ENCODE results near the gene TMTC4. TPM values are rescaled to one million over a fixed set of nuclear protein-coding genes. Genes with fewer than 3 reads are reported as not detected.
"Not testable (repeated sequence)": the region's sequence is repeated elsewhere in the genome, so short reads cannot be mapped to it uniquely, and the experiment has no call there.

The TMTC4 gene
- total RNA-seq, 1 donor from 2014 or later, result 44.8 TPM

- no peak for DNase-seq
Observed at GRCh38 chr13:100581504-100581903, 93.1 kb downstream of the TMTC4 start.

GRCh38 chr13:100581030-100581429, 93.6 kb downstream of the TMTC4 start:
- DNase-seq, result no peak

GRCh38 chr13:100580045-100580444, 94.5 kb downstream of the TMTC4 start:
- no peak for DNase-seq

GRCh38 chr13:100577239-100577638, 97.4 kb downstream of the TMTC4 start:
- DNase-seq, result not testable (repeated sequence)

GRCh38 chr13:100573121-100573520, 101.5 kb downstream of the TMTC4 start:
- peak; percentile 93 for DNase-seq

GRCh38 chr13:100566543-100566942, 108.1 kb downstream of the TMTC4 start:
- DNase-seq, result no peak

- no peak for DNase-seq
Observed at GRCh38 chr13:100565286-100565685, 109.3 kb downstream of the TMTC4 start.

- no peak for DNase-seq
Observed at GRCh38 chr13:100564444-100565223, 110.0 kb downstream of the TMTC4 start.

- no peak for DNase-seq
Observed at GRCh38 chr13:100563779-100564178, 110.8 kb downstream of the TMTC4 start.

GRCh38 chr13:100561599-100562204, 112.9 kb downstream of the TMTC4 start:
- DNase-seq, result no peak

- no peak for DNase-seq
Observed at GRCh38 chr13:100561158-100561499, 113.5 kb downstream of the TMTC4 start.

- no peak for DNase-seq
Observed at GRCh38 chr13:100560498-100561157, 114.0 kb downstream of the TMTC4 start.

GRCh38 chr13:100559886-100560285, 114.7 kb downstream of the TMTC4 start:
- no peak for DNase-seq

Other genes with a start within 250 kb of the TMTC4 start
- gene GGACT, start 86.0 kb downstream of the TMTC4 start, total RNA-seq, result 6.1 and 7.2 TPM in 2 replicates